GM21825 (cell line): ENCODE data around the gene DAPK1.

Experiments
- ATAC-seq: cut with Tn5 transposase; IDR thresholded peaks from one replicate; pipeline ENCODE4 v1.9.1; 2021; ENCODE audit warnings: mild to moderate bottlenecking, moderate library complexity; ENCODE audit not compliant: unreplicated experiment

Gene DAPK1

DNA sequence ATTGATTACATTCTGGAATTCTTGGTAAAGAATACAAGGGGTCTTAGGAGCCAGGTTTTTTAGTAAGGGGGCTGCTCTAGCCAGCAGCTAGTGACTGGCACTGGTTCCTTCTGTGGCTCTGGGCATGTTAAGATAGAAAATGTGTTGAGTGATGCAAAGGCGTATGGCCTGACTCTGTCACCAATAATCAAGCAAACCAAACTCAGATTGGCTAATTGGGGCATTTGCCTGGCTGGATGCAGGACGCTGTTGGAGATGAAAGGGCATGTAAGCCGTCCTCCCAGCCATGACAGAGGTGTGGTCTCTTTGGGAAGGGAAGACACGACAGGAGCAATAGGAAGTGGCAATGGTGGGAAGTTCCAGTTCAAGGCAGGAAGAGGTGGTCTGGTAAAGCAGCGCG lies 140.6 kb downstream of the DAPK1 start:
- no peak for ATAC-seq

DNA sequence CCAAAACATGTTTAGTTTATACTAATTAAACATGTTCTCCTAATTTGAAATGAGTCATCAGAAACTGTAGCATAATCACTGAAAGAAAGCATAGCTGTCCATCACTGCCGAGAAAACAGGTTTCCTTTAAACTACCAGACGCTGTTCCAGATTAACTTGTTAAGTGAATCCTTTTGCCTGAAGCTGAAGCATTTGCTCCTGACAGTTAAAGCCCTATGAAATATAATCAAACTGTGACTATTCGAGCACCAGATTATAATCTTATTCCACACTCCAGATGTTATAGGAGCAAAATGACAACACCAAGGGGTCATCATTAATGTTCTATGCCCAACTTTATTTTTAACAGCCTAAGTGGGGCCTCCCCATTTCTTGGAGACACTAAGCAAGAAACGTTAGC lies 142.3 kb downstream of the DAPK1 start:
- no peak for ATAC-seq

DNA sequence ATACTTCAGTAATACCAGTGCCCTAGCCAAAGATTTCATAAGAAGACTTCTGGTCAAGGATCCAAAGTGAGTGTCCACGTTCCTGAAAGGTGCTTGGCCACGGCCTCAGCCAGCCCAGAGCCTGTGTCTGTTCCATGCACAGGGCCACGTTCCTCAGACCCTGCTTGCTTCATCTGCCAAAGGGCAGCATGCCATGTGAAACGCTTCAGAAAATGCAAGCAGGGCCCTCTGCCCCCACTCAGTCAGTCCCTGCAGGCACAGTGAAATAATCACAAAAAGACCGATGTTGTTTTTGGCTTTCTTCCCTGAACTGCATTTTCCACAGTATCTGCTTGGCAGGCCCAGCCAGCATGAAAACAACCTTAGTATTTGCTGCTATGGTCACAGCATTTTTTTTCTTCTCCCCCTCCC lies 142.7 kb downstream of the DAPK1 start:
- no peak for ATAC-seq

DNA sequence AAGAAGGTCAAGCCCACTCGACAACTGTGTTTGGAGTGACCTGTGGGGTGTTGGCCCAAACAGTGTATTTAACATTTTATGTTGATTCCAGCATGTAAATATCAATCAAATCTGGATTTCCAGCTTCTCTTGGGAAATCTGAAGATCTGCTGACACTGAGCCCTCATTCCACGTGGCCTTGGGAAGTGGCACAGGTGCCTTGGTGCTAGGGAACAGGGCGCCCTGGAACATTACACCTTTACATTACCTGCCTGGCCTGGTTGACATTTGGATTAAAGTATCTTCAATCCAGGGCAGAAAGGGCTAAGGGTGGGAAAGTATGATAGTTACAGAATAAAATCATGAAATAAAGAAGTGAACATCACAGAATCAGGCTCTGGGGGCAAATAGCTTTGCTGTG lies 143.4 kb downstream of the DAPK1 start:
- no peak for ATAC-seq

DNA sequence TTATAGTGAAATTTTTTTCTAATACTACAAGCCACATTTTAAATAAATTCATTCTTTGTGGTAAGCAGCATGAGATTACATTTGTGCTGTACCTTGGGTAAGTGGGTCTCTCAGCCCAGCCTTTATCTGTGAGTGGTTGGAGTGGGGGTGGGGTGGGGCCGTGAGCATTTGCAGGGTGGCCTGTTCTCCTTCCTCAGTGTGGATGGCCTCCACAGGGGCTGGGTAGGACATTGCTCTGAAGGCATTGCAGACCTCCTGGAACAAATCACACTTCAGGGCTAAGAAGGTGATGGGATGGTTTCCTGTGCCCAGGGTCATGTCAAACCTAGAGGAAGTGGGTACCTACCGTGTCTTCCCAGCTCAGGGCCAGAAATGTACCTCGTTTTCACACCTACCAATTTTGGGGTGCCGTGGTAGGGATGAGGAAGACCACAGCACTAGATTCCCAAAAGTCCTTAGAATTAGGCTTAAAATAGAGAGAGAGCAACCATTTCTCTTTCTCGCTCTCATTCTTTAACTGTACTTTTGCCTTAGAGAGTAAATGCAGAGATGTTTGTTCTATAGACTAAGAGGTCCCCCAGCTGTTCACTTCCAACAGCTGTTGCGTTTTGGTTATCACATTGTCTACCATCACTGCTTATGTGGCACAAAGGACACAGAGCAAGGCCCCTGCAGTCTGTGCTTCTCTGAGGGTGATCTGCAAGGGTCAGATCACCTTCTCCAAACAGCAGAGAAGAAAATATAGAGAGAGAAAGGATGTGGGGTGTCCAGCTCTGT lies 144.9 kb downstream of the DAPK1 start:
- ATAC-seq: no peak

DNA sequence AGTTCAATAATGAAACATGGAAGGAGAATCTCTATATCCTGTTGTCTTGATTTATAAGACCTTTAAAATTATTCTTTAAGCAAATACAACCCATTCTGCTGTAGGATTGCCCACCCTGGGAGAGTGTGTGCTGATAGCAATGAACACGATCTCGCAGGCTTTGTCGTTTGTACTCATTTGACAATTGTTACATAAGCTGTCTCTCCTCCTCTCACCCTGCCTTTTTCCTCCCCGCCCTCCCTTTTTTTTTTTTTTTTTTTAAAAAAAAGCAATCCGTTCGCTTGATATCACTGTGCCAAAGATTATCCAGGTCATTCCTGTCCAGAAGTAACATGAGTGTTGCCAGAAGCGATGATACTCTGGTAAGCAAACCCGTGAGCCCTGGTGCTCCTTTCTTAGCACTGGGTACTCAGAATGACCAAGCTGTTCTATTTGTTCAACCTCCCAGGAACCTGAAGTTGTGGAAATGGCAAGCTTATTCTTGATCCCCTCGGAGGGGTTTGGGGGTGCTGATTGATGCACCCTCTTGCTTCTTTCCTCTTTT lies 145.5 kb downstream of the DAPK1 start:
- ATAC-seq: no peak

DNA sequence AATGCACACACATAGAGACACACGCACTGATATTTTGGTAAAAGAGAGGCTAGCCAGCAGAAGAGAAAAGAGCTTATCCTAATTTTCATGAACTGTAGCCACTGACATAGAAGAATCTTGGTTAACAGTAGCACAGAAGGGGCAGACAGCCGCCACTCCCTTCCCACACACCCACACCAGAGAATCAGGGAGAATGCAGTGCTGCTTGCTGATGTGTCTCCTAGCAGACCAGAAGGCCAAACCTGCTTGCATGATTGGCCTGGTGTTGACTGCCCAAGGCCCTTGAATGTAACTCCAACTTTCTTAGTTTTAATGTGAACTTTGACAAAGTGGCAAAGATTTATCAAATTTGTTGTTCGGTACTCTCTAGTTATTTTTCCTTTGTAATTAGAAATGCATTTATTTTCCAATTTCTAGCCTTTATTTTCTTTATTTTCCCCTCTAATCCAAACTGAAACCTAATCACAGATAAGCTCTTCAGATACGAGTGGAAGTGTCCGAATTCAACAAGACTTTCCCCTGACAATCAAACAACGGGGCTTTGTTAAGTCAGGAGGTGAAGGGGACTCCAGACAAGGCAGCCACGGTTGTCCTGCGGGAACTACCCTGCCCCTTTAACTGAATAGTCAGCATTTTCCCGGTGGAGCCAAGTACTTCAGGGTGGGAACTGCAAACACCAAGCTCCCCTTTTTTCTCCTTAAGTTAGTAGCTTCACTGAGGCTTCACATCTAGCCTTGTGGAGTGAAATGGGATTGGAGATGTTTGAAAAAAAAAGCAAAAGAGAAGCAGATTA lies 146.3 kb downstream of the DAPK1 start:
- ATAC-seq: no peak

DNA sequence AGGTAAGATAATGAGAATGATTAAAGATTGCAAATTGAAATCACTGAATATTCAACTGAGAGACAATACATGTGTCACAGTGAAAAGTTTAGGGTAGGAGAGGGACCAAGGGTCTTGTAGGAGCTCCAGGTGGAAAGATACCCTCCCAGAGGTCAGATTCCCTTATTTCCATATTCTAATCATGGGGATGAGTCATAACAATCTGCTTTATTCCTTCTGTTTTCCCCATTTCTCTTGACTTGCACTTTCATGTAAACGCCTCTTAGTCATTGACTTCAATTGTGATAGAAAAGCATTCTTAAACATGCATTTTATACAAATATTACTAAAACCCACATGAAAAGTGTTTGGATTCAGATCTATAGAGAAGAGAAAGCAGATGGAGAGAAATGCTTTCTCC lies 147.0 kb downstream of the DAPK1 start:
- no peak for ATAC-seq

DNA sequence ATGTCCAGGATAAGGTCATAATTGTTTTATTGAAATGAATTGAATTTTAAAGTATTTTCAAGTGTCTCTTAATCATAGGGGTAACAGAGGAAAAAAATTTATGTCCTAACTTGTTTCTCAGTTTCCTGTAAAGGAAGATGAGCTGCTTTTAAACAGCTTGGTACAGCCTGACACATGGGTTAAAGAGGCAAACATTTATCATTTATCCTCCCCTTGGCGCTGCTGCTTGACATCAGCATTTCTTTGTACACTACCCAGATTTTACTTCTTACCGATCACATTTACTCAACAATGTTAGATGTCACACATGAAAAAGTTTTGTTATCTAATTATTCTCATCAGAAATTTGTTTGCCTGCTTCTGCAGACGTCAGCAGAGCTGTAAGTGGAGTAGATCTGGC lies 148.9 kb downstream of the DAPK1 start:
- ATAC-seq: no peak

DNA sequence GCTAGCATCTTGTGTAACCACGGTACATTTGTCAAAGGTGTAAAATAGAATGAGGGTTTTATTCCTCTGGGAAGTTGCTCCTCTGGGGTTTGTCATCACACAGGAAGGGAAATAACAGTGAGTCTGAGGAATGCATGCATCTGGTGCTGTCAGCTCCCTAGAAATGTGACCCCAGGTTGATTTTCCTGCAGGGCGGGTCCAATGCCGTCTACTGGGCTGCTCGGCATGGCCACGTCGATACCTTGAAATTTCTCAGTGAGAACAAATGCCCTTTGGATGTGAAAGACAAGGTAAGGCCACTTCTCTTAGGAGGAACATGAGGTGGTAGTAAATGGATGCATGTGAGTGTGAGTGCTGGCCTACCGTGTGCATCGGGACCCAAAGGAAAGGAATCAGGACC lies 149.4 kb downstream of the DAPK1 start:
- no peak for ATAC-seq

DNA sequence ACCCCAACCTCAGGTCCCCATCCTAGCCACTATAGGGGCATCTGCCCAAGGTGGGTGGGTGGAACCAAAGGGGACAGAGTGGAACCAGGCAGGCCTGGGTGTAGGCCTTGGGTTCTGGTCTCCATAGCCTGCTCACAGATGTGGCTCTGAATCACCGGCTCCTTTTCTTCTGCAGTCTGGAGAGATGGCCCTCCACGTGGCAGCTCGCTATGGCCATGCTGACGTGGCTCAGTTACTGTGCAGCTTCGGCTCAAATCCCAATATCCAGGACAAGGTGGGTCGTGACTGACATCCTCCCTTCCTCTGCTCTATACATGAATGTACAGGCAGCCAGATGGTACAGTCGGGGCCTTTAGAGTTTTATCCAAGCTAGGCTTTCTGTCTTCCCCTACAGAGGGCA lies 150.9 kb downstream of the DAPK1 start:
- ATAC-seq: no peak

DNA sequence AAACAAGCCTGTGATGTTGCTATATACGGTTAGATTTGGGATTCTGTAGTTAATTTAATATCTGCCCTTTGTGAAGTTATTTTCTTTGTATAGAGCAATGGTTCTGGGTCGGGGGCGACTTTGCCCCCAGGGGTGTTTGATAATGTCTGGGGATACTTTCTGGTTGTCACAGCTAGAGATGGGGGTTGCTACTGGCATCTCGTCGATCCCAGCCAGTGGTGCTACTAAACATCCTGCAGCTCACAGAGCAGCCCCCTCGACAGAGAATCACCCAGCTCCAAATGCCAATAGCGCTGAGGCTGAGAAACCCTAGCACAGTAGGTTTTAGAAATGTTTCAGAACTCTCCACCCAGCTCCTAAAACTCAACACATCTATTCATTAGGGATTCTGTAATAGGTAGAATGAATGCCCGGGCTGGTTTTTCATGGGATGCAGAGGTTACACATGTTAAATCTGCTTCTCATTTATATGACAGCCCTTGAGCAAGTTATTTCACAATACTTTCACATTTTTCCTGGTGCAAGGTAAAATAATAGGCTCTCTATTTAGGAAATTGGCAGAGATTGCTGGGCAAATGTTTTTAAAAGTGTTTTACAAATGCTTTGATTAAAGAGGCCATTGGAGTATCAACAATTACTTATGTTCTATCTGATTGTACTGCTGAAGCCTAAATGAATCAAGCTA lies 153.1 kb downstream of the DAPK1 start:
- ATAC-seq: no peak

DNA sequence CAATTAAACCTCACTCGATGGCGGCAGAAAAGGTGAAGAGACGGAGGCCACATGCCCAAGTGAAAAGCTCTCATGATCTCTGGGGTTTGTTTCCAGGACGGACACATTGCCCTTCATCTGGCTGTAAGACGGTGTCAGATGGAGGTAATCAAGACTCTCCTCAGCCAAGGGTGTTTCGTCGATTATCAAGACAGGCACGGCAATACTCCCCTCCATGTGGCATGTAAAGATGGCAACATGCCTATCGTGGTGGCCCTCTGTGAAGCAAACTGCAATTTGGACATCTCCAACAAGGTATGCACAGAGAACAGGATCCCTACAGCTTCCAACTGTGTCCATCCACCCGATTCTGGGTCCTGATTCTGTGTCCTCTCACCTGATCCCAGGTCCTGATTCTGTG lies 153.8 kb downstream of the DAPK1 start:
- ATAC-seq: no peak

DNA sequence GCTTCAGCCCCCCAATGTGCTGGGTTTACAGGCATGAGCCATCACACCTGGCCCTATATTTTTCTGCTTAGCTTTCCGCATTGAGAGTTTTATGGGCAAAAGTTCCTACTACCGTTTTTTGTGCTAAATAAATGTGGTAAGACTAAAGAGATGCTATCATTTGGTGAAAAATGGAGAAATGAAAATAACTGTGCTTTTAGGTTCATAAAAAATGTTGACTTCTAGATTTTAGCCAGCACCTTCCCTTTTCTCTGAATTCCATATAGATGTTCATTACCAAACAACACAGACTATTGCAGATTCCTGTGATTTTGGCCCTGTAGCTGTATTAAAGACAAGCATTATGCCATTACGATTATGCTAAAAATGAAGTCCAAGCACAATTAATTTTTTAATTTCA lies 156.3 kb downstream of the DAPK1 start:
- ATAC-seq: no peak

DNA sequence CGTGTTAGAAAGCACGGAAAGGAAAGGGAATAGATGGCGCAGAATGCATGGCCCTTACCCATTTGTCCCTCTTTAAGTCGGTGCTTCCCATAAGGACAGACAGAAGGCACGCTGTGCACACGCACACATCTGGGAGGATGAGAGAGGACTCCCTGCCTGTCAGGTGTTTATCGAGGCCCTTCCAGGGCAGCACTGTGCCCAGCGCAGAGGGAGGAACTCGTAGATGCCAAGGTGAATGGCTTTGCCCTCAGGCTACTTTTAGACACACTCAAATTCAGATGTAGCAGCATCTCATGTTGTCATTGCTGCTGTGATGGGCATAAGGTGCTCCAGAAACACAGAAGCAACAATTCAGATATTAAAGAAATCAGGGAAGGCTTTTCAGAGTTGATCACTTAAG lies 158.1 kb downstream of the DAPK1 start:
- no peak for ATAC-seq

DNA sequence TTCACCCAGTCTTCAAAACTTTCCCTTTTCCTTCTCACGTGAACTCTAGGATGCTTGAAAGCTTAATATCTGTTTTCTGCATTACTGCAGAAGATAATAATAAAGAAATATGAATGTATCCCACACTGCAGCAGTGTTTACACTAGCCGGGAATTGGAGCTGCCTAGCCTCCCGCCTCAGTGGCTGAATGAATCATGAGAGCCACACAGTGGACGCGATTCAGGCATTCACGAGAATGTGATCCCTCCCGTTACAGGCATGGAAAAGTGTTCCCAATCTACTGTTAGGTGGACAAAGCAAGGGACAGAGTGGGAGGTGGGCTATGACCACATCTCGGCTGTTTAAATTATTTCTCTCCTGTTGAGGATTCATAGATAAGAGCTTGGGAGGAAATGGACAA lies 158.8 kb downstream of the DAPK1 start:
- no peak for ATAC-seq

DNA sequence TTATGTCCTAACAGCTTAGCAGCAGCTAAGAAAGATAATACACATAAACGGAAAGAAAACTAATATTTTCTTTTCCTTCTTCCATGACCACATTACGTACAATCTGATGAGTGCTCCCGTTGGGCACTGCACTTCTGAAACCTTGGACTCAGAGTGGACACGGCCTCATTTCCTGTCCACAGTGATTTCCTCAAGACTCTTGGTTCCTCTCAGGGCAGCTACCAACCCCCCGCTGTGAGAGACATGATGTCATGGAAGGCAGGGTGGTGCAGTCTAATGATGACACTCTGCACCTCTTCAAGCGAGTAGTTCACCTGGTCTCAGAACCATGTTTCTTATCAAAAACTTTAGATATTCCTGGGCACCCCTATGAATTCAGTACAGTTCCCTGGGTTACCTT lies 159.5 kb downstream of the DAPK1 start:
- no peak for ATAC-seq

DNA sequence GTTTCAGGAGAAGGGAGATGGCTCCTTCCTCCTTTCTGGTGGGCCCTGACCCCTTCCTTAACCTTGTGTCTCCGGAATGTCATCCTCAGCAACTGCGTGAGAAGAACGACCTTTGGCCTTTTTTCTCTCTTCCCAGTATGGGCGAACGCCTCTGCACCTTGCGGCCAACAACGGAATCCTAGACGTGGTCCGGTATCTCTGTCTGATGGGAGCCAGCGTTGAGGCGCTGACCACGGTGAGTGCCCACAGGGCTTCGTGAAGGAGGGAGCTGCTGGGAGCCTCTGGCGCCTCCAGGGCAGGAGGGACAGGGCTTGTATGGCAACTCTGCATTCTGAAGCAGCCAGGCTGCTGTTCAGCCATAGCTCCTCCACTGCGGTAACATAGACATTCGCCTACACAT lies 160.2 kb downstream of the DAPK1 start:
- ATAC-seq: no peak

DNA sequence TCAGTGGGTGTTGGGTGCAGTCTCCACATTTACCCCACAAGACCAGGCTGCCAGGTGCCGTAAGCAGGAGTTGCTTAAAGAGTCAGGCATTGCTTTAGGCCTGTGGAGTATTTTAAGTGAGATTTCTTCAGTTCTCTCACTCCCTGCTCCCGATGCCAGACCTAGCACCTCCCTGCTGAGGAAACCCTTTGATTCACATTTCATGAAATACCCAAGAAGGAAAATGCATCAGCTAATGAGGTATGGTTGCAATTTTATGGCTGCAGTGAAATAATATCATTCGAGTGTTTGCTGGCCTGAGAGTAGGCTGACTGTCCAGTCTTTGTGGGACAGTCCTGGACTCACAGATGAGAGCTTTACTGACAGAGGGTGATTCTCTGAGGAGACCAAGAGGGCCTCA lies 160.8 kb downstream of the DAPK1 start:
- ATAC-seq: no peak

DNA sequence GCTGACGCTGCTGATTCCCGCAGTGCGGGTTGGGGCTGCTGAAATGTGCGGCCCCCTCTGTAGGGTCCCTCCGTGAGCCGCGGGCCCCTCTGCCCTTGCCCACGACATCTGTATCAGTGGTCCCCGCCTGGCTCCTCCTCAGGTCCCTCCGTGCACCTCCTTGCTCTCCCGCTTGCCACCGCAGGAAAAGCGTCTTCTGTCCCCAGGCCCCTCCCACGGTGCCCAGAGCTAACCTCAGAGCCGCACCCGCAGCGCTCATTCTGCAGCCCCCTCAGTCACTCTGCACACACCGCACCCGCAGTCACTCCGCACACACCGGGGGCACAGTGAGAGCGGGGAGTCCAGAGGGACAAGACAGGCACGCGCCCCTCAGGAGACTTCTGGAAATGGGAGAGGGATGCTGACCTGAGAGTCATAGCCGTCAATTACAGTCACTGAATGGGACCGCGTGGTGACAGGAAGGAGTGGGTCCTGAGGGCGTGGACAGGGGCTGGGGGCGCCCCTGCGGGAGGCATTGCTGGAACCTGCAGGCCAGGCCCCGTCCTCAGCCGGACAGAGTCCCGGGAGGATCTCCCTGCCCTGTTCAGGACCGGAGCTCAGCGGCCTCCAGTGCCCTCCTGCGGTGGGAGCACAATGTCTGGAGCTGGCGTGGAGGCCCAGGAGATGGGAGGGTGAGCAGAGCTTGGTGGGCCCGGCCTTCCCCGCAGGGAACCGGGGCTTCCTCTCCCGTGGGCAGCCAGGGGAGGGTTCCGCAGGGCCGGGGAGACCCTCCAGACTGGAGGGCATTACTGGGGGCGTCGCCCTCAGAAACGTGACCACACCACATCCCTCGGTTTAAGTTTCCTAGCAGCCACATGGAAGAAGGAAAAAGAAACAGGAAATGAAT lies 162.1 kb downstream of the DAPK1 start:
- no peak for ATAC-seq

DNA sequence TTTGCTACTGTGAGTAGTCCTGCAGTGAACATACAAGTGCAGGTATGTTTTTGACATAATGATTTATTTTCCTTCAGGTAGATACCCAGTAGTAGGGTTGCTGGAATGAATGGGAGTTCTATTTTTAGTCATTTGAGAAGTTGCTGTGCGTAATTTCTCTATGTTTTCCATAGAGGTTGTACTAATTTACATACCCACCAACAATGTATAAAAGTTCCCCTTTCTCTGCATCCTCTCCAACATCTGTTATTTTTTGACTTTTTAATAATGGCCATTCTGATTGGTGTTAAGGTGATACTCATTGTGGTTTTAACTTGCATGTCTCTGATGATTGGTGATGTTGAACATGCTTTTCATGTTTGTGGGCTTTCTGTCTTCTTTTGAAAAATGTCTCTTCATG lies 163.6 kb downstream of the DAPK1 start:
- no peak for ATAC-seq
